Stimulated activated CD8-positive, alpha-beta memory T cell treated with anti-CD3 and anti-CD28 coated beads, Interleukin-7, amount 100 ng/mL, for 4 hours (primary cell): ENCODE data around the gene GPR39.

Experiments used
- DNase-seq, 2 donors: peaks; one replicate each; pipeline ENCODE4 v3.0.0-alpha.2; 2020; ENCODE audit warnings: low read depth in 2 of 2

The GPR39 gene

GRCh38 chr2:132564065-132564464 is 147.5 kb downstream of the GPR39 start:
- no peak for DNase-seq

- no peak for DNase-seq
Observed at GRCh38 chr2:132566379-132566778, 149.8 kb downstream of the GPR39 start.

GRCh38 chr2:132567682-132568081 is 151.1 kb downstream of the GPR39 start:
- no peak for DNase-seq

- no peak for DNase-seq
Observed at GRCh38 chr2:132568656-132569055, 152.1 kb downstream of the GPR39 start.

- no peak for DNase-seq
Observed at GRCh38 chr2:132573444-132574007, 156.9 kb downstream of the GPR39 start.

GRCh38 chr2:132577686-132578085 is 161.1 kb downstream of the GPR39 start:
- no peak for DNase-seq

GRCh38 chr2:132581591-132581990 is 165.0 kb downstream of the GPR39 start:
- DNase-seq: no peak

- no peak for DNase-seq
Observed at GRCh38 chr2:132581991-132582738, 165.6 kb downstream of the GPR39 start.

GRCh38 chr2:132583666-132584360 is 167.2 kb downstream of the GPR39 start:
- DNase-seq: no peak

- DNase-seq: no peak
Observed at GRCh38 chr2:132584976-132585817, 168.6 kb downstream of the GPR39 start.

GRCh38 chr2:132586101-132586511 is 169.5 kb downstream of the GPR39 start:
- no peak for DNase-seq

- no peak for DNase-seq
Observed at GRCh38 chr2:132586835-132587234, 170.2 kb downstream of the GPR39 start.

GRCh38 chr2:132588576-132588975 is 172.0 kb downstream of the GPR39 start:
- DNase-seq: no peak

- DNase-seq: no peak
Observed at GRCh38 chr2:132589111-132589830, 172.7 kb downstream of the GPR39 start.

- no peak for DNase-seq
Observed at GRCh38 chr2:132589966-132590365, 173.4 kb downstream of the GPR39 start.

- DNase-seq: no peak
Observed at GRCh38 chr2:132593171-132593570, 176.6 kb downstream of the GPR39 start.

GRCh38 chr2:132595186-132595585 is 178.6 kb downstream of the GPR39 start:
- DNase-seq: no peak

GRCh38 chr2:132595693-132596092 is 179.1 kb downstream of the GPR39 start:
- no peak for DNase-seq

- no peak for DNase-seq
Observed at GRCh38 chr2:132597166-132597565, 180.6 kb downstream of the GPR39 start.

GRCh38 chr2:132597831-132598230 is 181.2 kb downstream of the GPR39 start:
- DNase-seq: no peak

GRCh38 chr2:132598536-132598935 is 181.9 kb downstream of the GPR39 start:
- DNase-seq: no peak
